NT2/D1 (cell line): ENCODE results near the gene NAA60.

Experiments
- SUZ12 ChIP-seq: IDR thresholded peaks from 2 replicates; pipeline ENCODE4 v1.6.1; 2011; ENCODE audit not compliant: insufficient read length, insufficient read depth; ENCODE audit errors: extremely low read depth
- ZNF274 ChIP-seq: IDR thresholded peaks from 2 replicates; pipeline ENCODE4 v1.6.1; 2011; ENCODE audit warnings: mild to moderate bottlenecking, low read depth, low read length

DNA sequence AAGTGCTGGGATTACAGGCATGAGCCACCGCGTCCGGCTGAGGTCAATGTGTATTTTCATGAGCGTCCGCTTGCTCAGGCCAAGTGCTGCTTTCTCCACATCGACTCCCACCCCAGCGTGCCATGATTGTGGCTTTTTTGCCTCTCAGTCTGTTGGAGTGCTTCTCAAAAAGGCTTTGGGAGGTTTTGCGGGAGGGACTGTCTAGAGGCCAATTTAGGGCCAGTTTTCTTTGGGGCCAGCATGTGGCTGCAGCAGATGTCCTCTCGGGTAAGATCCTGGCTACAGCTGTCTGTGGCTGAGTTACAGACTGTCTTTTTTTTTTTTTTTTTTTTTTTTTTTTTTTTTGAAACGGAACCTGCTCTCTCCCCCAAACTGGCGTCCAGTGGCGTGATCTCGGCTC lies 45.3 kb downstream of the NAA60 start:
- TF ChIP-seq ZNF274 (no peak), SUZ12 (no peak)
